Neural cell (in vitro differentiated cells): ENCODE data around the gene HNRNPF. TPM values are rescaled to one million over a fixed set of nuclear protein-coding genes. Genes with fewer than 3 reads are reported as not detected.
"Not testable (repeated sequence)": the region's sequence is repeated elsewhere in the genome, so short reads cannot be mapped to it uniquely, and the experiment has no call there.

Source experiments
- H2AFZ ChIP-seq: fragments of 200-600, 300-800 bp; sonication (generic), shearing (Covaris generic); 2 replicates; pipeline ENCODE4 v1.6.0; 2014; ENCODE audit warnings: low read depth, mild to moderate bottlenecking, antibody characterized with exemption, low read length, moderate library complexity
- H3F3A ChIP-seq: fragments of 200-600 bp; shearing (Covaris generic); 2 replicates; pipeline ENCODE4 v1.6.1; 2016; ENCODE audit warnings: mild to moderate bottlenecking, moderate library complexity, mixed read lengths, antibody characterized with exemption, low read length; ENCODE audit not compliant: insufficient read depth, poor library complexity, severe bottlenecking
- H3K27ac ChIP-seq: fragments of 200-600, 300-800 bp; sonication (generic), shearing (Covaris generic); 2 replicates; pipeline ENCODE4 v1.5.1; 2014; ENCODE audit warnings: mild to moderate bottlenecking, low read length, moderate library complexity
- H3K27me3 ChIP-seq: fragments of 300-800, 200-600 bp; sonication (generic), shearing (Covaris generic); 2 replicates; pipeline ENCODE4 v1.6.0; 2014; ENCODE audit warnings: mild to moderate bottlenecking, low read depth, low read length, moderate library complexity; ENCODE audit not compliant: insufficient read depth
- H3K36me3 ChIP-seq: fragments of 300-800, 200-600 bp; sonication (generic), shearing (Covaris generic); 2 replicates; pipeline ENCODE4 v1.5.1; 2014; ENCODE audit warnings: mild to moderate bottlenecking, antibody characterized with exemption, low read length, moderate library complexity; ENCODE audit not compliant: insufficient read depth
- H3K4me2 ChIP-seq: fragments of 300-800, 200-600 bp; sonication (generic), shearing (Covaris generic); 2 replicates; pipeline ENCODE4 v1.6.0; 2014; ENCODE audit warnings: mild to moderate bottlenecking, low read length
- H3K4me3 ChIP-seq: fragments of 300-800, 200-600 bp; sonication (generic), shearing (Covaris generic); 2 replicates; pipeline ENCODE4 v1.5.1; 2014; ENCODE audit warnings: mild to moderate bottlenecking, low read length, moderate library complexity
- H3K79me2 ChIP-seq: fragments of 200-600 bp; shearing (Covaris generic); replicated peaks from 2 replicates; pipeline ENCODE4 v1.6.0; 2014; ENCODE audit warnings: mild to moderate bottlenecking, low read length, moderate library complexity; ENCODE audit not compliant: insufficient read depth
- H3K9ac ChIP-seq: fragments of 300-800, 200-600 bp; sonication (generic), shearing (Covaris generic); 2 replicates; pipeline ENCODE4 v1.6.1; 2016; ENCODE audit warnings: mild to moderate bottlenecking, low read length, mixed read lengths
- H3K9me2 ChIP-seq: fragments of 200-600 bp; shearing (Covaris generic); 2 replicates; pipeline ENCODE4 v1.6.1; 2016; ENCODE audit warnings: mild to moderate bottlenecking, low read length, mixed read lengths; ENCODE audit not compliant: insufficient read depth
- H3K9me3 ChIP-seq: fragments of 200-600, 300-800 bp; sonication (generic), shearing (Covaris generic); 2 replicates; pipeline ENCODE4 v1.6.1; 2016; ENCODE audit warnings: mild to moderate bottlenecking, mixed run types, low read length, moderate library complexity, mixed read lengths
- H4K20me1 ChIP-seq: fragments of 200-600 bp; shearing (Covaris generic); 2 replicates; pipeline ENCODE4 v1.6.1; 2016; ENCODE audit warnings: mild to moderate bottlenecking, mixed run types; ENCODE audit not compliant: insufficient read depth
- EP300 ChIP-seq: fragments of 450-650 bp; conservative IDR thresholded peaks from 2 replicates; pipeline ENCODE4 v1.6.1; 2014; ENCODE audit warnings: antibody characterized with exemption, mild to moderate bottlenecking, moderate library complexity; ENCODE audit not compliant: poor library complexity, severe bottlenecking
- EZH2 ChIP-seq: fragments of 200-600, 300-800 bp; shearing (Covaris generic), sonication (generic); IDR thresholded peaks from 2 replicates; pipeline ENCODE4 v1.6.1; 2014; ENCODE audit warnings: antibody characterized with exemption, low read length, borderline replicate concordance, mild to moderate bottlenecking; ENCODE audit not compliant: insufficient read depth, poor library complexity, severe bottlenecking
- MXI1 ChIP-seq: fragments of 450-650 bp; conservative IDR thresholded peaks from 2 replicates; pipeline ENCODE4 v1.6.1; 2014; ENCODE audit warnings: antibody characterized with exemption, mild to moderate bottlenecking; ENCODE audit not compliant: poor library complexity, severe bottlenecking
- POLR2AphosphoS5 ChIP-seq: IDR thresholded peaks from 2 replicates; pipeline ENCODE4 v1.6.1; 2012
- RAD21 ChIP-seq: fragments of 450-650 bp; conservative IDR thresholded peaks from 2 replicates; pipeline ENCODE4 v1.6.1; 2014; ENCODE audit warnings: antibody characterized with exemption, mild to moderate bottlenecking, moderate library complexity
- SMC3 ChIP-seq: fragments of 450-650 bp; conservative IDR thresholded peaks from 2 replicates; pipeline ENCODE4 v1.6.1; 2014; ENCODE audit warnings: antibody characterized with exemption, mild to moderate bottlenecking, moderate library complexity; ENCODE audit not compliant: poor library complexity
- TAF1 ChIP-seq: IDR thresholded peaks from 2 replicates; pipeline ENCODE4 v1.6.1; 2012; ENCODE audit warnings: low read depth
- polyA minus RNA-seq: library from RNA; depleted of rRNA, polyadenylated mRNA; stranded (reverse); fragments of >200 nt; gene quantifications from 2 replicates; pipeline ENCODE4 v1.2.3, GENCODE V29; 2014
- polyA plus RNA-seq: library from polyadenylated mRNA; depleted of rRNA; stranded (reverse); fragments of >200 nt; gene quantifications from 2 replicates; pipeline ENCODE4 v1.2.3, GENCODE V29; 2014
- TF ChIP-seq, protein P1 (sequence below): fragments of 450-650 bp; IDR thresholded peaks from 2 replicates; pipeline ENCODE4 v1.5.1; 2014; ENCODE audit warnings: antibody characterized with exemption, mild to moderate bottlenecking, moderate library complexity; ENCODE audit not compliant: poor library complexity, severe bottlenecking
- TF ChIP-seq, protein P2 (sequence below): IDR thresholded peaks from 2 replicates; pipeline ENCODE4 v1.6.1; 2012; ENCODE audit warnings: borderline replicate concordance

The HNRNPF gene, protein sequence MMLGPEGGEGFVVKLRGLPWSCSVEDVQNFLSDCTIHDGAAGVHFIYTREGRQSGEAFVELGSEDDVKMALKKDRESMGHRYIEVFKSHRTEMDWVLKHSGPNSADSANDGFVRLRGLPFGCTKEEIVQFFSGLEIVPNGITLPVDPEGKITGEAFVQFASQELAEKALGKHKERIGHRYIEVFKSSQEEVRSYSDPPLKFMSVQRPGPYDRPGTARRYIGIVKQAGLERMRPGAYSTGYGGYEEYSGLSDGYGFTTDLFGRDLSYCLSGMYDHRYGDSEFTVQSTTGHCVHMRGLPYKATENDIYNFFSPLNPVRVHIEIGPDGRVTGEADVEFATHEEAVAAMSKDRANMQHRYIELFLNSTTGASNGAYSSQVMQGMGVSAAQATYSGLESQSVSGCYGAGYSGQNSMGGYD
- polyA plus RNA-seq (65.0 and 65.8 TPM in 2 replicates), polyA minus RNA-seq (73.0 and 77.0 TPM in 2 replicates)

DNA sequence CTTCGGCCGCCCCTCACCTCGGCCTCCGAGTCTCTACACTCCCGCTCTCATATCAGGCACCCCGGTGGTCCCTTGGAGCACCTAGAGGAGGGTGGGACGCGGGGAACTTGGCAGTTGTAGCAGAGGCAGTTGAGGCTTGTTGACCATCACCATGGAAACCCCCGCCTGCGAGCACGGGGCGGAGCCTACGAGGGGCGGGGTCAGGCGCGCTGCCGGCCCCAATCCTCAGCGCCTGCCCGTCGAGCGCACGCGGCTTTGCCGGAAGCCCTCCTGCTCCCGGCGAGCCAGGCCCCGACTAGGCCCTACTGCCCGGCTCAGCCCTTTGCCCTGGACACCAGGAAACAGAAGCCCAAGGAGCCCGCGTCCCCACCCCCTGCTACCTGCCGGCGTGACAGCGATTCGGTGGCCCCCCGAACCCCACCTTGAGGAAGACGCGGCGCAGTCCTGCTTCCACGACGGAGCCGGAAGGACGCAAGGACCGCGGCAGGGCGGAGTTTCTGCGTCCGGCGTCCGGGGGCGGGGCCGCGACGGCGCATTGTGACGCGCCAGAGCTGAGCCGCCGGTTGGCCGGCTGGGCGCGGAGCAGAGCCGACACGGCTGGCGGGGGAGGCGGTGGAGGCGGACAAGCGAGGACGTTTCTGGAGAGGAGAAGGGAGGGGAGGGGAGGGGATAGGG is at the start of gene HNRNPF:
Gene HNRNPF (minus strand): TSS at position 477 of the 675 bp plus-strand sequence. CDS start 21,302 bp downstream, outside the sequence.
- H3K4me2 ChIP-seq, result peak within 1 kb of the TSS; percentile 15
- H3K9me2 ChIP-seq, result no peaks in the 10 kb centered on the region
- H3K36me3 ChIP-seq, result no peaks in the 10 kb centered on the region
- no peaks in the 10 kb centered on the region for H4K20me1 ChIP-seq
- peak within 1 kb of the TSS; percentile 81 for H3K4me3 ChIP-seq
- no peaks in the 10 kb centered on the region for H3F3A ChIP-seq
- H3K79me2 ChIP-seq, result peaks cover 22% of the 10 kb centered on the region
- peak within 1 kb of the TSS; percentile 71 for H3K27ac ChIP-seq
- peak within 1 kb of the TSS; percentile 83 for H2AFZ ChIP-seq
- H3K27me3 ChIP-seq, result peaks cover 5% of the 10 kb centered on the region
- no peak for TF ChIP-seq SMC3
- TF ChIP-seq MXI1, result peak; percentile 88
- TF ChIP-seq EP300, result no peak
- TF ChIP-seq RAD21, result peak; percentile 17
- no peak for TF ChIP-seq TAF1
- no peak for TF ChIP-seq EZH2
- peak; percentile 66 for TF ChIP-seq POLR2AphosphoS5
- TF ChIP-seq, protein P1, sequence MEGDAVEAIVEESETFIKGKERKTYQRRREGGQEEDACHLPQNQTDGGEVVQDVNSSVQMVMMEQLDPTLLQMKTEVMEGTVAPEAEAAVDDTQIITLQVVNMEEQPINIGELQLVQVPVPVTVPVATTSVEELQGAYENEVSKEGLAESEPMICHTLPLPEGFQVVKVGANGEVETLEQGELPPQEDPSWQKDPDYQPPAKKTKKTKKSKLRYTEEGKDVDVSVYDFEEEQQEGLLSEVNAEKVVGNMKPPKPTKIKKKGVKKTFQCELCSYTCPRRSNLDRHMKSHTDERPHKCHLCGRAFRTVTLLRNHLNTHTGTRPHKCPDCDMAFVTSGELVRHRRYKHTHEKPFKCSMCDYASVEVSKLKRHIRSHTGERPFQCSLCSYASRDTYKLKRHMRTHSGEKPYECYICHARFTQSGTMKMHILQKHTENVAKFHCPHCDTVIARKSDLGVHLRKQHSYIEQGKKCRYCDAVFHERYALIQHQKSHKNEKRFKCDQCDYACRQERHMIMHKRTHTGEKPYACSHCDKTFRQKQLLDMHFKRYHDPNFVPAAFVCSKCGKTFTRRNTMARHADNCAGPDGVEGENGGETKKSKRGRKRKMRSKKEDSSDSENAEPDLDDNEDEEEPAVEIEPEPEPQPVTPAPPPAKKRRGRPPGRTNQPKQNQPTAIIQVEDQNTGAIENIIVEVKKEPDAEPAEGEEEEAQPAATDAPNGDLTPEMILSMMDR, result peak; percentile 21
- TF ChIP-seq, protein P2, sequence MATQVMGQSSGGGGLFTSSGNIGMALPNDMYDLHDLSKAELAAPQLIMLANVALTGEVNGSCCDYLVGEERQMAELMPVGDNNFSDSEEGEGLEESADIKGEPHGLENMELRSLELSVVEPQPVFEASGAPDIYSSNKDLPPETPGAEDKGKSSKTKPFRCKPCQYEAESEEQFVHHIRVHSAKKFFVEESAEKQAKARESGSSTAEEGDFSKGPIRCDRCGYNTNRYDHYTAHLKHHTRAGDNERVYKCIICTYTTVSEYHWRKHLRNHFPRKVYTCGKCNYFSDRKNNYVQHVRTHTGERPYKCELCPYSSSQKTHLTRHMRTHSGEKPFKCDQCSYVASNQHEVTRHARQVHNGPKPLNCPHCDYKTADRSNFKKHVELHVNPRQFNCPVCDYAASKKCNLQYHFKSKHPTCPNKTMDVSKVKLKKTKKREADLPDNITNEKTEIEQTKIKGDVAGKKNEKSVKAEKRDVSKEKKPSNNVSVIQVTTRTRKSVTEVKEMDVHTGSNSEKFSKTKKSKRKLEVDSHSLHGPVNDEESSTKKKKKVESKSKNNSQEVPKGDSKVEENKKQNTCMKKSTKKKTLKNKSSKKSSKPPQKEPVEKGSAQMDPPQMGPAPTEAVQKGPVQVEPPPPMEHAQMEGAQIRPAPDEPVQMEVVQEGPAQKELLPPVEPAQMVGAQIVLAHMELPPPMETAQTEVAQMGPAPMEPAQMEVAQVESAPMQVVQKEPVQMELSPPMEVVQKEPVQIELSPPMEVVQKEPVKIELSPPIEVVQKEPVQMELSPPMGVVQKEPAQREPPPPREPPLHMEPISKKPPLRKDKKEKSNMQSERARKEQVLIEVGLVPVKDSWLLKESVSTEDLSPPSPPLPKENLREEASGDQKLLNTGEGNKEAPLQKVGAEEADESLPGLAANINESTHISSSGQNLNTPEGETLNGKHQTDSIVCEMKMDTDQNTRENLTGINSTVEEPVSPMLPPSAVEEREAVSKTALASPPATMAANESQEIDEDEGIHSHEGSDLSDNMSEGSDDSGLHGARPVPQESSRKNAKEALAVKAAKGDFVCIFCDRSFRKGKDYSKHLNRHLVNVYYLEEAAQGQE, result peak; percentile 46
- H3K9ac ChIP-seq, result peak within 1 kb of the TSS; percentile 72
- H3K9me3 ChIP-seq, result no peaks in the 10 kb centered on the region

DNA sequence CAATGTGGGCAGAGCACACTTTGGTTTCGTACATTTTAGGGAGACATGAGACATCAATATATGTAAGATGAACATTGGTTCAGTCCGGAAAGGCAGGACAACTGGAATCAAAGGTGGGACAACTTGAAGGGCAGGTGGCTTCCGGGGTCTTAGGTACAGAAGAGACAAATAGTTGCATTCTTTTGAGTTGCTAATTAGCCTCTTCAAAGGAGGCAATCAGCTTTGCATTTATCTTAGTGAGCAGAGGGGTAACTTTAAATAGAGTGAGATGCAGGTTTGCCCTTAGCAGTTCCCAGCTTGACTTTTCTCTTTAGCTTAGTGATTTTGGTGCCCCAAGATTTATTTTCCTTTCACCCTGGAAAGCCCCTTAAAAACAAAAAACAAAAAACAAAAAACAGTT is 49.2 kb upstream of the HNRNPF start:
- Histone ChIP-seq H3K4me2 (no peak overlapping the region), H3K27ac (no peak overlapping the region), H3K79me2 (no peaks in the 10 kb centered on the region), H3K4me3 (no peak overlapping the region), H3K9ac (no peak overlapping the region), H3F3A (no peaks in the 10 kb centered on the region), H3K27me3 (no peaks in the 10 kb centered on the region), H4K20me1 (no peaks in the 10 kb centered on the region), H2AFZ (no peak overlapping the region), H3K9me3 (no peaks in the 10 kb centered on the region), H3K9me2 (no peaks in the 10 kb centered on the region), H3K36me3 (no peaks in the 10 kb centered on the region)
- TF ChIP-seq, protein P2, result no peak
- no peak for TF ChIP-seq RAD21
- TF ChIP-seq SMC3, result no peak
- TF ChIP-seq EP300, result no peak

DNA sequence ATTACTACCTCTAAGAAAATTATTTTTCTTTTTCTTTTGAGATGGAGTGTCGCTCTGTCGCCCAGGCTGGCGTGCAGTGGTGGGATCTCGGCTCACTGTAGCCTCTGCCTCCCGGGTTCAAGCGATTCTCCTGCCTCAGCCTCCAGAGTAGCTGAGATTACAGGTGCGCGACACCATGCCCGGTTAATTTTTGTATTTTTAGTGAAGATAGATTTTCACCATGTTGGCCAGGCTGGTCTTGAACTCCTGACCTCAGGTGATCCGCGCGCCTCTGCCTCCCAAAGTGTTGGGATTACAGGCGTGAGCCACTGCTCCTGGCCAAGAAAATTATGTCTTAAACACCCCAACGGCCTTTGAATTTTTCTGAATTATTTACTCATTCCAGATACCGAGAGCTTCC is 47.6 kb upstream of the HNRNPF start:
- H3K4me3 ChIP-seq, H3F3A ChIP-seq, H3K4me2 ChIP-seq, H3K27me3 ChIP-seq, H3K79me2 ChIP-seq, H3K9ac ChIP-seq, H2AFZ ChIP-seq, H4K20me1 ChIP-seq, H3K27ac ChIP-seq, H3K9me2 ChIP-seq, H3K36me3 ChIP-seq, H3K9me3 ChIP-seq: not testable (repeated sequence)

DNA sequence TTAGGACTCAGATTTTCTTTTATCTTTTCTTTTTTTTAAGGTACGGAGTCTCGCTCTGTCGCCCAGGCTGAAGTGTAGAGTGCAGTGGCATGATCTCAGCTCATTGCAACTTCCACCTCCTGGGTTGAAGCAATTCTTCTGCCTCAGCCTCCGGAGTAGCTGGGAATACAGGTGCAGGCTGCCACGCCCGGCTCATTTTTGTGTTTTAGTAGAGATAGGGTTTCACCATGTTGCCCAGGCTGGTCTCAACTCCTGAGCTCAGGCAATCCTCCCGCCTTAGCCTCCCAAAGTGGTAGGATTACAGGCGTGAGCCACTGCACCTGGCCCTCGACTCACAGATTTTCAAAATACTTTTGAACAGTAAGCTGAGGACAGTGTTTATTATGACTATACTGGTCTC is 45.0 kb upstream of the HNRNPF start:
- H4K20me1 ChIP-seq, H3F3A ChIP-seq, H3K9ac ChIP-seq, H2AFZ ChIP-seq, H3K27me3 ChIP-seq, H3K79me2 ChIP-seq, H3K4me3 ChIP-seq, H3K4me2 ChIP-seq, H3K27ac ChIP-seq, H3K36me3 ChIP-seq, H3K9me3 ChIP-seq, H3K9me2 ChIP-seq: not testable (repeated sequence)
